Muscle of back (tissue), 13 donors: ENCODE data around the gene INVS. TPM values are rescaled to one million over a fixed set of nuclear protein-coding genes. Genes with fewer than 3 reads are reported as not detected.
"Not testable (repeated sequence)": the region's sequence is repeated elsewhere in the genome, so short reads cannot be mapped to it uniquely, and the experiment has no call there.

Source experiments
- DNase-seq, 3 donors: peaks; one replicate each; pipeline versions ENCODE4 v3.0.0 to v3.0.0-alpha.2; 2013
- long read RNA-seq, 9 donors: transcript quantifications; one replicate each; lab custom pipeline, GENCODE V29; 2026
- polyA plus RNA-seq, 10 donors: library from polyadenylated mRNA; unstranded; fragments of 120-200 nt; gene quantifications; one replicate each; pipeline ENCODE4 v1.2.1, GENCODE V29; 2013; ENCODE audit not compliant: insufficient read length in 10 of 10

INVS gene, protein sequence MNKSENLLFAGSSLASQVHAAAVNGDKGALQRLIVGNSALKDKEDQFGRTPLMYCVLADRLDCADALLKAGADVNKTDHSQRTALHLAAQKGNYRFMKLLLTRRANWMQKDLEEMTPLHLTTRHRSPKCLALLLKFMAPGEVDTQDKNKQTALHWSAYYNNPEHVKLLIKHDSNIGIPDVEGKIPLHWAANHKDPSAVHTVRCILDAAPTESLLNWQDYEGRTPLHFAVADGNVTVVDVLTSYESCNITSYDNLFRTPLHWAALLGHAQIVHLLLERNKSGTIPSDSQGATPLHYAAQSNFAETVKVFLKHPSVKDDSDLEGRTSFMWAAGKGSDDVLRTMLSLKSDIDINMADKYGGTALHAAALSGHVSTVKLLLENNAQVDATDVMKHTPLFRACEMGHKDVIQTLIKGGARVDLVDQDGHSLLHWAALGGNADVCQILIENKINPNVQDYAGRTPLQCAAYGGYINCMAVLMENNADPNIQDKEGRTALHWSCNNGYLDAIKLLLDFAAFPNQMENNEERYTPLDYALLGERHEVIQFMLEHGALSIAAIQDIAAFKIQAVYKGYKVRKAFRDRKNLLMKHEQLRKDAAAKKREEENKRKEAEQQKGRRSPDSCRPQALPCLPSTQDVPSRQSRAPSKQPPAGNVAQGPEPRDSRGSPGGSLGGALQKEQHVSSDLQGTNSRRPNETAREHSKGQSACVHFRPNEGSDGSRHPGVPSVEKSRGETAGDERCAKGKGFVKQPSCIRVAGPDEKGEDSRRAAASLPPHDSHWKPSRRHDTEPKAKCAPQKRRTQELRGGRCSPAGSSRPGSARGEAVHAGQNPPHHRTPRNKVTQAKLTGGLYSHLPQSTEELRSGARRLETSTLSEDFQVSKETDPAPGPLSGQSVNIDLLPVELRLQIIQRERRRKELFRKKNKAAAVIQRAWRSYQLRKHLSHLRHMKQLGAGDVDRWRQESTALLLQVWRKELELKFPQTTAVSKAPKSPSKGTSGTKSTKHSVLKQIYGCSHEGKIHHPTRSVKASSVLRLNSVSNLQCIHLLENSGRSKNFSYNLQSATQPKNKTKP
- polyA plus RNA-seq = 10 to 100 TPM in 6 of 10 donors, 1 to 10 TPM in 4; 8.3 to 14.2 (median 11.8) TPM
- long read RNA-seq, donor 1 = 0 reads
- long read RNA-seq, donor 2 = 0 reads
- long read RNA-seq, donor 3 = 0 reads
- long read RNA-seq, donor 4, partial matches to known transcripts = 5 of 5 reads
- long read RNA-seq, donor 4, other reads (novel, unspliced or antisense) = 0 of 5 reads
- long read RNA-seq, donor 5 = 0 reads
- long read RNA-seq, donor 6, partial matches to known transcripts = 18 of 30 reads
- long read RNA-seq, donor 6, other reads (novel, unspliced or antisense) = 10 of 30 reads
- long read RNA-seq, donor 7 = 0 reads
- long read RNA-seq, donor 8 = 0 reads
- long read RNA-seq, donor 9 = 0 reads

DNA sequence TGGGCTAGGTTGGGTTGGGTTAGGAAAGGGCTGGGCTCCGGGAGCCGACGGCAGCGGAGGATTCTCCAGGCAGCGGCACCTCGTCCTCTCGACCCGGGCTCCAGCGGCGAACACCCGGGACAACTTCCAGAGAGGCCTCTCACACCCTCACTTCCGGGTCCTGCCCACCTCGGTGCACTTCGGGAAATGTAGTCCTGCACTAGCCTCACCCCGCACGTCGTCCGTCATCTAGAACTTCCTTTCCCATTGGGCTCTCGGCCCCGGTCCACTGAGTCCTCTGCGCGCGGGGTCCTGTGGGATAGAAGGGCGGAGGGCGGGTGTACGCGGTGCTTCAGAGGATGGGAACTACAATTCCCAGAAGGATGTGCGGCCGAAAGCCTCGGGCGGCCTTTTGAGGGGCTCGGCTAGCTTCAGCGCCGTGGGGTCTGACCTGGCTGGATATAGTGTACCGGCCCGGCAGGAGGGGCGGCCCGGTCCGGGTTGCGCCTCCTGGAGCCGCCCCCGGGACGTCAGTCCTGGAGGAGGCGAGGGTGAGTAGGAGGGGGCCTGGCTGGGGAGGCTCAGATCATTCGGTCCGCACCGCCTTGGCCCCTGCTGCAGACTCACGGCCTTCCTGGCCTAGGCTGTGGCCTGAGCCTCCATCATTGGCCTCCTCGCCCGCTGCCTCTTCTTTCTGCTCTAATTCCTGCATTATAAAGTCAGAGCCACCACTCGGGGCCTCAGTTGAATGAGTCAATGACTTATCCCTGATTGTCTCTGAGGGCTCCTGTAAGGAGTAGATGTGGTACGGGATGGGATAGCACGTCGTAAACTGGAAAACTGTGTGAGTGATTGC is at the start of gene INVS, which contains the start of gene ERP44:
Gene INVS (plus strand): TSS at position 357 of the 835 bp plus-strand sequence. CDS start 5,279 bp downstream, outside the sequence.
Gene ERP44 (minus strand): TSS at position 114 of the 835 bp plus-strand sequence. CDS start 160 bp downstream, outside the sequence.
- DNase-seq = peak; percentile 99 to 100 (median 99)

DNA sequence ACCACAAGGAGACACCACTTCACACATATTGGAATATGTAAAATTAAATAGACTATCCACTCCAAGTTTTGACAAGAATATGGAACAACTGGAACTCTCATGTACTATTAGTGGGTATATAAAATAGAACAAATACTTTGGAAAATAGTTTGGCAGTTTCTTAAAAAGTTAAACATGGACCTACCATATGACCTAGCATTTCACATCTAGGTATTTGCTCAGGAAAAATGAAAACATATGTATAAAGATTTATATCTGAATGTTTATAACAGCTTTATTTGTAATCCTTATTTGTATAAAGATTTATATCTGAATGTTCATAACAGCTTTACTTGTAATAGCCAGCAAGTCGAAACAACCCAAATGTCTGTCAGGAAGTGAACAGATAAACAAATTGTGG is 49.5 kb upstream of the INVS start:
- no peak for DNase-seq

DNA sequence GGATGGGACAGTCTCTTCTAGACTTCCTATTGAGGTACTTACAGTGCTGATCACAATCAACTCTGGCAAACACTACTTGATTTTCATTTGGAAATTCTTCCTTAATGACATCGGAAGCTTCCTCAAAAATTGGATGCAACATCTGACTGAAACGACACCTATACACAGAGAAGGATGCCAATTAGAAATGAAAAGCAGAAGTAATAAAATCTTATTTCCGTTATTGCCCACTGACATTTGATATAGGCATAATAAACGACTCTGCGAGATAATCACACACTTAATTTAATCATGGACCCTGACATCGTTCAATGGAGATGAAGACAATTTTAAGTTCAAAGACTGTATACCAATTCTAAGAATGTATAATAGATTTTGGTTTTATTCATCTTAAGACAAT is 46.7 kb upstream of the INVS start:
- DNase-seq = no peak

DNA sequence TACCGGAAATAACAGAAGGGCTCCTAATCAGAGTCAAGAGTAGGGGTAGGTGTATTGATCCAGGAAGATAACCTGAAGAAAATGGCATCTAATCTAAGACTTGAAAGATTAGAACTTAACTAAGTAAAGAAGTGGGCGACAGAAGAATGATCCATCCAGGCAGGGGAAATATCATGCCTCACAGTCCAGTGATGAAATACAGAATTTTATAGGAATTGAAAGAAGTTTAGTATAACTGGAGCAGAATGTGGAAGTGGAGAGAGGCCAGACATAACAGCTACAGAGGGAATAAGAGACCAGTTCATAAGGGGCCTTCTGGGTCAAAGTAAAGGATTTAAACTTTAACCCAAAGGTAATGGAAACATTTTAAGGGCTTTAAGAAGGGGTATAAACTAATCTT is 42.5 kb upstream of the INVS start:
- DNase-seq = no peak

DNA sequence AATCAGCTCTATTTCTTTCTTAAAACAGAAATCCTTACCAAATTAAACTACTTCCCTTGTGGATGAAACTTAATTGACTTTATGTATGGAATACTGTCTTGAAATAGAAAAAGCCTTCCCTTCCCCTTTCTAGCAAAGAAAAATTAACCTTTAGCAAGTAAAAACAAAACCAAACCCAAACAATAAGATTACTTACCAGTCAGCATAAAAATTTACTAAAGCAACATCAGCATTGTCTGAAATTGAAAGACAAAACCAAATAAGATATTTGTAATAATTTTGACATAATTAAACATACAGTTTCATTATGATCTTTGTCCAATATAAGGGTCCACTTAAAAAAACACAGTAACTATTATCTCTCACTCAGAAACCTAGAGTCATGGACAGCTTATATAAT is 41.4 kb upstream of the INVS start:
- DNase-seq = no peak

DNA sequence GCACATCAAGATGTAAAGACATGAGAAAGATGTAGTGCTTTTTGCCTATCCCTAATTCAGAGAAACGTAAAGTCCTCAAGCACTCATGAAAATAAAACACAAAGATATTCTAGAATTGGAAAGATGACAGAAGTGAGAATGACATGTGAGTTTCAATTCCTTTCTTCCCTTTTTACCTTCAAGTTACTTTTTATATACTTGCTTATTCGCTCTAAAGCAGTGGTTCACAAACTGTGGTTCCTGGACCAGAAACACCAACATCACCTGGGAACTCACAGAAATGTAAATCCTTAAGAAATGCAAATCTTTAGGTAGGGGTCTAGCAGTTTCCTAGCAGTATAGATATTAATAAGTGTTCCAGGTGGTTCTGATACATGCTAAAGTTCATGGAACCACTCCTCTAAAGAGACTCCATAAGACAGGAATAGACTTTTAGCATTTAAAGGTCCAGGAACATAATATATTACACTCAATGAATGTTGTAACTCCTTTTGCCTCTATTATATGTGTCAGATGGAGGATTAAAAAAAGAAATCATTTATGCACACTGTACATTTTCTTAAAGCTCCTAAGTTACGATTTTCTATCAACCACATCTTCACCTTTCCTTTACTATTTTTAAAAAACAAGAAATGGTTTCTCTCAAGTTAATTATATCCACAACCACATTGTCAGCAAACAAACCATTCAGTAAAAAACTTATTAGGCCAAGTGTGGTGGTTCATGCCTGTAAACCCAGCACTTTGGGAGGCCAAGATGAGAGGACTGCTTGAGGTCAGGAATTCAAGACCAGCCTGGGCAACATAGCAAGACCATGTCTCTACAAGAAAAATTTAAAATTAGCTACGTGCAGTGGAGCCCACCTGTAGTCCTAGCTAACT is 40.1 kb upstream of the INVS start:
- DNase-seq = no peak

DNA sequence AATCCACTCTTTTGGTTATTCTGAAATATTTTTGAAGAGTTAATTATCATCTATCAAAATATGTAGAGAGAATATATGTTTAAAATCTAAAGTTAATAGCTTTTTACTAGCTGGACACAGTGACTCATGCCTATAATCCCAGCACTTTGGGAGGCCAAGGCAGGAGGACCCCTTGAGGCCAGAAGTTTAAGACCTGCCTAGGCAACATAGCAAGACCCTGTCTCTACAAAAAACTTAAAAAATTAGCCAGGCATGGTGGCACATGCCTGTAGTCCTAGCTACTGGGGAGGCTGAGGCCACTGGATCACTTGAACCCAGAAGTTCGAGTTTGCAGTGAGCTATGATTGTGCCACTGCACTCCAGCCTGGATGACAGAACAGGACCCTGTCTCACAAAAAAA is 36.4 kb upstream of the INVS start:
- not testable (repeated sequence) for DNase-seq

DNA sequence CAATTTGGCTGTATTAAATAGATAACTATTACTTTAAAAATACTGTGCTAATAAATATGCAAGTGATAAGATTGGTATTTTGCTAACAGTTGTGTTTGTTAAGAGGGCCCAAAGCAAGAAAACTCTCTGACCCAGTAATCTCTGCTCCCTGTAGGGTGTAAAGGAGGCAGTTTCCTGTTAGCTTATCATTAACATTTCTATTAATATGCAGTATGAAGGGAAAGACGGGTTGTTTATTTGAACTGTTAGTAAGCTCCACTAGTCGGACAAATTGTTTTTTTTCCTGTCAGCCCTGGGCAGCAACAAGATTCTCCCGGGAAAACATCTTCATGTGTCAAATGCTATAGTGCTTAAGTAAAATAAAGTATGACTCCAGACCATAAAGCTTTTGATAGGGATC is 35.9 kb upstream of the INVS start:
- DNase-seq = no peak

DNA sequence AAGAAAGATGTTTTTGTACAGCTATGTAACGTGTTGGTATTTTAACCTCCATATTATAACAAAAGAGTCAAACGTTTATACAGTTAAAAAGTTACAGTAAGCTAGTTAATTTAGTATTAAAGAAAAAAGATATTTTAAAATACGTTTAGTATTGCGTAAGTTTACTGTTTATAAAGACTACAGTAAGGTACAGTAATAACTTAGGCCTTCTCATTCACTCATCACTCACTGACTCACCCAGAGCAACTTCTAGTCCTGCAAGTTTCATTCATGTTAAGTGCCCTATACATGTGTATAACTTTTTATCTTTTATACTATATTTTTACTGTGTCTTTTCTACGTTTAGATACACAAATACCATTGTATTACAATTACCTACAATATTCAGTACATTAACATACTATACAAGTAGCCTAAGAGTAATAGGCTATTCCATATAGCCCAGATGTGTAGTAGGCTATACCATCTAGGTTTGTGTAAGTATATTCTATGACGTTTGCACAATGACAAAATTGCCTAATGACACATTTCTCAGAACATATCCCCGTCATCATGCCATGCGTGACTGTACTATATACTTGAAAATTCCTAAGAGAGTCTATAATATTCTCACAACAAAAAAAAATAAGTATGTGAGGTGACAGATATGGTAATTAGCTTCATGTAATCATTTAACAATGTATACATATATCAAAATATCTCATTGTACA is 34.0 kb upstream of the INVS start:
- peak in 1 of 3 donors; percentile 43 for DNase-seq

DNA sequence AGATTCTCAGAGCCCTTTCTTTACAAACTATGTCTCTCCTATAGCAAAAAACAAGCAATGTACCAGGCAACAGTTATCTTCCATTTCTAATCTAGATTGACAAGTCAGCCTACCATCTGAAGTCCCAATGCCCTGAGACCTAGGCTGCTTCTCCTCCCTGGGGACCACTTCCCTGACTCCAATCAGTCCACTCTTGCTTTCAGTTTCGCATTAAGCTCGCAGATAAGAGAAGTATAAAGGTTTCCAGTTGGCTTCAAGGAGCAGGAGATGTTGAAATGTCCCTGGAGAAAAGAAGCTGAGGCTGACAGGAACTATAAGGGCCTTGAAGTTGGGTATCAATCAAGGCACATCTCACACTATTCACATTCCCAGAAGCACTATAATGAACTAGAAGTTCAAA is 32.5 kb upstream of the INVS start:
- peak in 1 of 3 donors; percentile 27 for DNase-seq

DNA sequence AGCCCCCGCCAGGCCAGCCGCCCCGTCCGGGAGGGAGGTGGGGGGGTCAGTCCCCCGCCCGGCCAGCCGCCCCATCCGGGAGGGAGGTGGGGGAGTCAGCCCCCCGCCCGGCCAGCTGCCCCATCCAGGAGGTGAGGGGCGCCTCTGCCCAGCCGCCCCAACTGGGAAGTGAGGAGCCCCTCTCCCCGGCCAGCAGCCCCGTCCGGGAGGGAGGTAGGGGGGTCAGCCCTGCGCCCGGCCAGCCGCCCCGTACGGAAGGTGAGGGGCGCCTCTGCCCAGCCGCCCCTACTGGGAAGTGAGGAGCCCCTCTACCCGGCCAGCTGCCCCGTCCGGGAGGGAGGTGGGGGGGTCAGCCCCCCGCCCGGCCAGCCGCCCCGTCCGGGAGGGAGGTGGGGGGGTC is 31.1 kb upstream of the INVS start:
- DNase-seq = not testable (repeated sequence)

DNA sequence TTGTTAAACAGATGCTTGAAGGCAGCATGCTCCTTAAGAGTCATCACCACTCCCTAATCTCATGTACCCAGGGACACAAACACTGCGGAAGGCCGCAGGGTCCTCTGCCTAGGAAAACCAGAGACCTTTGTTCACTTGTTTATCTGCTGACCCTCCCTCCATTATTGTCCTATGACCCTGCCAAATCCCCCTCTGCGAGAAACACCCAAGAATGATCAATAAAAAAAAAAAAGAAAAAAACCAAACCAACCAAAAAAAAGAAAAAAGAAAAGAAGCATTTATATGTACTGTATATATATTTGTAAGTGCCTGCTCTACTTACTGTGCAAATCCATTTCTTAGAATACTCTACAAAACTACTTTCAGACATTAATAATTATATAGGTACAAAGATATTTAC is 30.0 kb upstream of the INVS start:
- DNase-seq = not testable (repeated sequence)

DNA sequence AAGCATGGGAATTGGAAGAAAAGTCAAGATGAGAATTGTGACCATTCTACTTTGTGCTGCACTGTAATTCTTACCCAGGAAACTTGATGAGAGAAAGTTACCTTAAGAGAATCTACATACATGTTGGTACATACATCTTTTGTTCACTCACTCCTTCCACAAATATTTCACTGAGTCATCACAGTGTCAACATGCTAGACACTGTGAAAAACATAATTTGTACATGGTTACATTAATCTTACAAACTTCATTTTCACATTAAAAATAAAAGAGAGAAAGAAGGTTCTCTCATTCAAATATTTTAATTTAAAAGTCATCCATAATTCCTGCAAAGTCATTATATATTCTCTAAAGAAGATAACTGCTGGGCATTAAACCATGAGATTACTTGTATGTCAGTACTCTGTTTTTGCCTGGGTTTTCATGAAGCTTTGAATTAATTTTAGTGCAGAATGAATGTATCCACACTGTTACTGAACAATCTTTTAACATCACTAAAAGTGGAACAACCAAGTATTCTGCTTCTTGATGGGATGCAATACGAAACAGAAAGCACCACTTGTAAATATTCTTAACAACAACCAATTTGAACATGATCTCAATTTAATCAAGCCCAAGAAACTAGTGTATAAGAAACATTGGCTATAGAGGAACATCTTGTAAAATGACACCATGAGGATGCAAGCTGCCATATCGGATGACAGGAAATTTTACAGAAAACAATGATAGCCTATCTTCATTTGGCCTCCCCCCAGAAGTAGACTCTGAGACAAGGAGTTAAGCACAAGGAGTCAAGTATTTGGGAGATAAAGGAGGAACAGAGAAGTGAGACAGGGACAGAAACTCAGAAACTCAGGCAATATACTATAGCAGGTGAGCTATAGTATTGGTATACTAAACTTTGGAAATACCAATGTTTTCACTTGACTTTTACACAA is 28.7 kb upstream of the INVS start:
- no peak for DNase-seq

DNA sequence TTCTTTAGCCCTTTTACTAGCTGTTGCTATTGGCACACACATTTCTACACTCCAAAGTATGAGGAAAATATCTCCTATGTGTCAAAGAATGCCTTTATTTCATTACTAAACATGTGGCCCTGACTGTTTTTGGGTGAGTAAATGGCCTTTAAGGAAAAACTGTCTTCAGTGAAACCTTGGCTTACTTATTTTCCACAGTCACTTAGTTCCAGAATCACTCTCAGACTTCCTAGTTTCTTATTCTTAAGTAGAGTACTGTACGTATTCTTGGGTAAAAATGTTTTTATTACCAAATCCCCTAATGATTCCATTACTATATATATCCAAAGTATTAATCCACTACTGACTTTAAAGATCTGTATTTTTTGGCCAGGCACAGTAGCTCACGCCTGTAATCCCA is 27.8 kb upstream of the INVS start:
- DNase-seq = peak; percentile 31 to 68 (median 52)

DNA sequence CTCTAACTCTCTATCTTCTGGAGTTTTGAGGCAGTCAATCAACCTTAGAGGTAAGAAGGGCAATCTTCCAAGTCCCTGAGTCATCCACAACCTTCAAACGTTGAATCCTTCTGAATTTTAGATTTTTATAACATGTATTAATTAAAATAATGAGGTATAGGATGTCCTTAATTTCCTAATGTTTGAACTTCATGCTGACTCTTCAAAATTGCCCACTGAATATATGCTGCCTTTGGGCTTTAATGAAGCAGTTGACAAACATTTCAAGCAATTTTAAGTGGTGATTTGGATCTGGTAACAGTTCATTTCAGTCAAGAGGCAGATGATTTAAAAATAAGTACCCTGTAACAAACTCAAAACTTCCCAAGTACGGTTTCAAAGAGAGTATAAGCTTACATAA is 26.2 kb upstream of the INVS start:
- DNase-seq = no peak

DNA sequence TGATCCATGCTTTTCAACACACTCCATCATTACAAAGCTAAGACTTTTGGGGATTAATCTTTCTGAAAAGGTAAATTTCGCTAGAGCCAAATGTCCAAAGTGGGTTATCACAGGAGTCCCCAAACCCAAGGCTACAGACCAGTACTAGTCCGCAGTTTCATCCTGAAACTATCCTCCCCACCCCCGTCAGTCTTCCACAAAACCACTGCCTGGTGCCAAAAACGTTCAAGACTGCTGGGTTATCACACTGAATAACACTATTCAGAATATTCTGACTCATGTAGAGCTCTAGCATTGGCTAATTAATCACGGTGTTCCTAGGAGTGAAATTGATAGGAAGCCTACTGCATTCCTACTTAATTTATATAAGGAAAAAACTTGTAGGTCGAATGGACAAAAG is 24.9 kb upstream of the INVS start:
- DNase-seq = no peak

DNA sequence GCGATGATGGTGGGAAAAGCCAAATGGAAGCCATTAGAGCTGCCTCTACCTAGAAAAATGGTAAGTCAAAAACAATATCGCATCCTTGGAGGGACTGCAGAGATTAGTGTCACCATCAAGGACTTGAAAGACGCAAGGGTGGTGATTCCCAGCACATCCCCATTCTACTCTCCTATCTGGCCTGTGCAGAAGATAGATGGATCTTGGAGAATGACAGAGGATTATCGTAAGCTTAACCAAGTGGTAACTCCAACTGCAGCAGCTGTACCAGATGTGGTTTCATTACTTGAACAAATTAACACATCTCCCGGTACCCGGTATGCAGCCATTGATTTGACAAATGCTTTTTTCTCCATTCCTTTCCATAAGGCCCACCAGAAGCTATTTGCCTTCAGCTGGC is 24.1 kb upstream of the INVS start:
- DNase-seq = no peak

DNA sequence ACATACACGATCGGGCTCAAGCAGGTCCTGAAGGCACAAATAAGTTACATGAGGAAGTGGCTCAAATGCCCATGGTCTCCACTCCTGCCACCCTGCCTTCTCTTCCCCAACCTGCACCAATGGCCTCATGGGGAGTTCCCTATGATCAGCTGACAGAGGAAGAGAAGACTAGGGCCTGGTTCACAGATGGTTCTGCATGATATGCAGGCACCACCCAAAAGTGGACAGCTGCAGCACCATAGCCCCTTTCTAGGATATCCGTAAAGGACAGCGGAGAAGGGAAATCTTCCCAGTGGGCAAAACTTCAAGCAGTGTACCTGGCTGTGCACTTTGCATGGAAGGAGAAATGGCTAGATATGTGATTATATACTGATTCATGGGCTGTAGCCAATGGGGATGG is 22.8 kb upstream of the INVS start:
- DNase-seq = not testable (repeated sequence)
